Left cardiac atrium (tissue), 4 donors: ENCODE measurements around the gene PIANP. TPM values are rescaled to one million over a fixed set of nuclear protein-coding genes. Genes with fewer than 3 reads are reported as not detected.

ENCODE experiments used
- ATAC-seq, 2 donors: fragments of 200-7000 bp; cut with Tn5 transposase; one replicate each; pipeline ENCODE4 v1.9.1; 2020; ENCODE audit warnings: mild to moderate bottlenecking in 2 of 2, moderate library complexity in 2 of 2
- DNase-seq: peaks from one replicate; pipeline ENCODE4 v3.0.0-alpha.2; 2020
- intact Hi-C, 2 donors: fragments of 100-400 bp; cut with DNase I; formaldehyde crosslinking; loops; one replicate each; pipeline versions ENCODE4 v1.14.1 to v1.15.1; 2022 to 2023
- total RNA-seq, 2 donors: library from RNA; stranded (reverse); fragmentation: NEBNext Ultra II Directional; extraction: Animal tissue kit (Norgen Biotek cat#: 25700); gene quantifications; one replicate each; pipeline ENCODE4 v1.2.1, GENCODE V29; 2021
- donor health status: DM: no; HTN: yes; CAD: no.
- donor health status: DM: no; HTN: yes; CAD: no; lungs with severe emphysema.
- donor health status: DM: yes; HTN: yes; CAD: no.
- donor health status: Dilated cardiomyopathy.

PIANP gene
- total RNA-seq, 2 donors from 2014 or later = 0.18 to 0.42 TPM

GRCh38 chr12:6688999-6689882, 11.4 kb downstream of the PIANP start, which contains the start of gene ZNF384:
Gene ZNF384, minus strand, starts transcription at chr12:6689375. Its CDS starts 9,855 bp downstream, at chr12:6679520.
- ATAC-seq (peak; percentile 92 to 93), DNase-seq (peak; percentile 97)
- intact Hi-C loops = loop anchor here in 1 of 2 donors (1.0 kb wide), 1 partner anchor 26 kb away; the partner anchor contains the start of gene ING4

GRCh38 chr12:6688543-6688998, 12.0 kb downstream of the PIANP start:
- peak; percentile 50 for DNase-seq
- intact Hi-C loops = no loop called here
- peak in 1 of 2 donors; percentile 0 for ATAC-seq

GRCh38 chr12:6685814-6686213, 14.8 kb downstream of the PIANP start:
- intact Hi-C loops = no loop called here
- ATAC-seq (no peak), DNase-seq (no peak)

- DNase-seq (no peak), ATAC-seq (no peak)
- intact Hi-C loops = no loop called here
Measured at GRCh38 chr12:6684609-6685008, 16.0 kb downstream of the PIANP start.

- no peak for ATAC-seq
- intact Hi-C loops = no loop called here
Measured at GRCh38 chr12:6676962-6677361, 23.7 kb downstream of the PIANP start.

GRCh38 chr12:6672143-6672542, 28.5 kb downstream of the PIANP start:
- DNase-seq (no peak), ATAC-seq (no peak)
- intact Hi-C loops = no loop called here

More at GRCh38 chr12:6676962-6677361, 23.7 kb downstream of the PIANP start:
- no peak for DNase-seq

GRCh38 chr12:6667559-6668210, 32.9 kb downstream of the PIANP start:
- ATAC-seq = no peak
- no peak for DNase-seq
- intact Hi-C loops = no loop called here

GRCh38 chr12:6666211-6666610, 34.4 kb downstream of the PIANP start:
- intact Hi-C loops = no loop called here
- DNase-seq (no peak), ATAC-seq (no peak)

- intact Hi-C loops = no loop called here
- DNase-seq (no peak), ATAC-seq (no peak)
Measured at GRCh38 chr12:6664902-6665301, 35.7 kb downstream of the PIANP start.

GRCh38 chr12:6662906-6663742, 37.5 kb downstream of the PIANP start, which contains the start of gene ING4:
Gene ING4, minus strand, starts transcription at chr12:6663119. Its CDS starts 18 bp downstream, at chr12:6663101.
- DNase-seq = peak; percentile 98
- intact Hi-C loops = loop anchor here in 1 of 2 donors (1.0 to 2.0 kb wide), 2 partner anchors 26 to 62 kb away; partner anchors contain the start of genes COPS7A and ZNF384
- ATAC-seq = peak; percentile 100

- intact Hi-C loops = loop anchor here in 1 of 2 donors (2.0 kb wide), 1 partner anchor 62 kb away; the partner anchor contains the start of gene COPS7A
- ATAC-seq = peak; percentile 18 to 55
- no peak for DNase-seq
Measured at GRCh38 chr12:6662602-6662905, 38.1 kb downstream of the PIANP start.

GRCh38 chr12:6653987-6654386, 46.6 kb downstream of the PIANP start:
- ATAC-seq = peak; percentile 44 to 46
- no peak for DNase-seq
- intact Hi-C loops = no loop called here

GRCh38 chr12:6653342-6653741, 47.3 kb downstream of the PIANP start:
- DNase-seq = no peak
- ATAC-seq = no peak
- intact Hi-C loops = no loop called here

- intact Hi-C loops = no loop called here
- ATAC-seq (no peak), DNase-seq (no peak)
Measured at GRCh38 chr12:6652391-6652790, 48.2 kb downstream of the PIANP start.

- no peak for DNase-seq
- ATAC-seq = no peak
- intact Hi-C loops = no loop called here
Measured at GRCh38 chr12:6650832-6651231, 49.8 kb downstream of the PIANP start.

- DNase-seq (peak; percentile 88), ATAC-seq (peak; percentile 95 to 97)
- intact Hi-C loops = no loop called here
Measured at GRCh38 chr12:6647083-6647604, 53.5 kb downstream of the PIANP start, which contains the start of gene ACRBP. Gene ACRBP, minus strand, starts transcription at chr12:6647432. Its CDS starts 66 bp downstream, at chr12:6647366.

GRCh38 chr12:6646276-6647082, 54.1 kb downstream of the PIANP start:
- intact Hi-C loops = no loop called here
- peak; percentile 3 to 15 for ATAC-seq
- DNase-seq = no peak

- ATAC-seq (no peak), DNase-seq (peak; percentile 41)
- intact Hi-C loops = no loop called here
Measured at GRCh38 chr12:6644903-6645302, 55.7 kb downstream of the PIANP start.
